Prostate gland (tissue), 2 donors: ENCODE measurements around the gene TOMM7.

ENCODE experiments used
- POLR2A ChIP-seq: fragments of 450-650 bp; IDR thresholded peaks from one replicate; pipeline ENCODE4 v1.6.1; 2016; ENCODE audit warnings: antibody characterized with exemption, mild to moderate bottlenecking
- POLR2AphosphoS5 ChIP-seq: sonication (generic); formaldehyde crosslinking; IDR thresholded peaks from one replicate; pipeline ENCODE4 v1.6.1; 2017; ENCODE audit warnings: antibody characterized with exemption
- TF ChIP-seq, protein P1 (sequence below), 4 experiments: fragments of 200-600 bp in 2 of 4; fragments of 450-650 bp in 2 of 4; sonication (generic) in 2 of 4; IDR thresholded peaks; 1 replicate in 3 of 4; 2 replicates in 1 of 4; pipeline ENCODE4 v1.5.1; 2016 to 2019; ENCODE audit warnings: antibody characterized with exemption in 4 of 4, mild to moderate bottlenecking in 2 of 4, moderate library complexity in 2 of 4

- TF ChIP-seq, protein P1, sequence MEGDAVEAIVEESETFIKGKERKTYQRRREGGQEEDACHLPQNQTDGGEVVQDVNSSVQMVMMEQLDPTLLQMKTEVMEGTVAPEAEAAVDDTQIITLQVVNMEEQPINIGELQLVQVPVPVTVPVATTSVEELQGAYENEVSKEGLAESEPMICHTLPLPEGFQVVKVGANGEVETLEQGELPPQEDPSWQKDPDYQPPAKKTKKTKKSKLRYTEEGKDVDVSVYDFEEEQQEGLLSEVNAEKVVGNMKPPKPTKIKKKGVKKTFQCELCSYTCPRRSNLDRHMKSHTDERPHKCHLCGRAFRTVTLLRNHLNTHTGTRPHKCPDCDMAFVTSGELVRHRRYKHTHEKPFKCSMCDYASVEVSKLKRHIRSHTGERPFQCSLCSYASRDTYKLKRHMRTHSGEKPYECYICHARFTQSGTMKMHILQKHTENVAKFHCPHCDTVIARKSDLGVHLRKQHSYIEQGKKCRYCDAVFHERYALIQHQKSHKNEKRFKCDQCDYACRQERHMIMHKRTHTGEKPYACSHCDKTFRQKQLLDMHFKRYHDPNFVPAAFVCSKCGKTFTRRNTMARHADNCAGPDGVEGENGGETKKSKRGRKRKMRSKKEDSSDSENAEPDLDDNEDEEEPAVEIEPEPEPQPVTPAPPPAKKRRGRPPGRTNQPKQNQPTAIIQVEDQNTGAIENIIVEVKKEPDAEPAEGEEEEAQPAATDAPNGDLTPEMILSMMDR (IDR thresholded peaks at IDR 0.05), result no peak
- TF ChIP-seq POLR2A, result no peak
- no peak for TF ChIP-seq POLR2AphosphoS5
Measured at GRCh38 chr7:22860337-22860736, 37.7 kb upstream of the TOMM7 start.
